ENCODE measurements around the gene CPNE9. TPM values are rescaled to one million over a fixed set of nuclear protein-coding genes. Genes with fewer than 3 reads are reported as not detected.

The CPNE9 gene
- total RNA-seq, 4 donors from 2014 or later: 0.33 to 0.42 TPM; not detected in 2

- H3K36me3 ChIP-seq: peaks cover 94 to 100% (median 100%) of the 10 kb centered on the region in 4 donors
- no peak overlapping the region for H3K4me3 ChIP-seq
- intact Hi-C loops (cut with DNase I): no loop called here
- 92% methylated on average over 2 of the region's 5 CpGs for WGBS
- no peak for TF ChIP-seq EP300 (IDR thresholded peaks at IDR 0.05)
- TF ChIP-seq CTCF (IDR thresholded peaks at IDR 0.05): no peak
- TF ChIP-seq POLR2A (IDR thresholded peaks at IDR 0.05; ENCODE audit: low read depth): no peak
- TF ChIP-seq POLR2AphosphoS5 (IDR thresholded peaks at IDR 0.05): no peak
- no peak for DNase-seq (ENCODE audit: extremely low spot score)
- H3K4me1 ChIP-seq: no peaks in the 10 kb centered on the region
- no peaks in the 10 kb centered on the region for H3K27me3 ChIP-seq
- no peak overlapping the region for H3K27ac ChIP-seq (replicated peaks in 1 of 4)
- no peaks in the 10 kb centered on the region for H3K9me3 ChIP-seq
These were observed 14.7 kb upstream of the CPNE9 start for GRCh38 chr3:9688961-9689360.

DNA sequence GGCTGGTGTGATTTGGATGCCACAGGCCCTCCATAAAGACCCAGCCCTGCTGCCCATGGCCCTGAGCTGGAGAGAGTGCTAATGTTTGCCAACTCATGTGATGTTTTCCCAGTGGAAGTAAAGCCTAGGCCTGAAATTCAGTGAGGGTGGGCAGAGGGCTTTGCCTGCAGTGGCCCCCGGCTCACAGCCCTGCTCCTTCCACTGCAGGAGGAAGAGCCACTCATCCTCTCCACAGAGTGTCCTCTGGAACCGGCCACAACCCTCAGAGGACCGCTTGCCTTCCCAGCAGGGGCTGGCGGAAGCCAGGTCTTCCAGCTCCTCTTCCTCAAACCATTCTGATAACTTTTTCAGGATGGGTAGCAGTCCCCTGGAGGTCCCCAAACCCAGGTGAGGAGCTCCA, 13.9 kb upstream of the CPNE9 start:
- intact Hi-C loops (cut with DNase I): no loop called here
- Histone ChIP-seq H3K4me1 (no peaks in the 10 kb centered on the region), H3K27me3 (no peaks in the 10 kb centered on the region), H3K4me3 (no peak overlapping the region), H3K36me3 (peaks cover 92 to 100% (median 99%) of the 10 kb centered on the region in 4 donors), H3K27ac (replicated peaks in 1 of 4) (no peak overlapping the region), H3K9me3 (no peaks in the 10 kb centered on the region)
- no peak for TF ChIP-seq POLR2AphosphoS5 (IDR thresholded peaks at IDR 0.05)
- DNase-seq (ENCODE audit: extremely low spot score): no peak
- 100% methylated on average over 4 of the region's 4 CpGs for WGBS

- intact Hi-C loops (cut with DNase I): no loop called here
- no peak overlapping the region for H3K4me3 ChIP-seq
These were observed 12.9 kb upstream of the CPNE9 start for GRCh38 chr3:9690451-9691450.

DNA sequence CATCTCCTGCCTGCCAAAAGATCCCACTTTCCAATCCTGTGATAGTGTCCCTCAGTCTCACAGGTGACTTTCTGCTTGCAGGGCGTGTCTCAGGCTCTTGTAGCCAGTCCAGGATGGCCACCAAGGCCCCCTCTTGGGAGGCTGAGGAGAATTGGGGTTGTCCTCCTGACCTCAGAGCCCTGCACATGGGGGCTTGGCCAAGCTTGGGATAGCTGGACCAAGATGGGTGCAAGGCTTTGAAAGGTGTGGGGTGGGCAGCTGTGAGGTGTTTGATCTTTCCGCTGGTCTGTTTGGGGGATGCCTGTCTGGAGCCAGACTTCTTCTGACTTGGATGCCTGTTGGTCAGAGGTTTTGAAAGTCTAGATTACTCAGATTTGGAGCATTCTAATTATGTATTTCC, 12.0 kb upstream of the CPNE9 start:
- DNase-seq (ENCODE audit: extremely low spot score): no peak
- WGBS: 92% methylated on average over 2 of the region's 2 CpGs
- intact Hi-C loops (cut with DNase I): no loop called here
- peaks cover 79 to 100% (median 99%) of the 10 kb centered on the region in 4 donors for H3K36me3 ChIP-seq
- no peak for TF ChIP-seq EP300 (IDR thresholded peaks at IDR 0.05)
- TF ChIP-seq POLR2AphosphoS5 (IDR thresholded peaks at IDR 0.05): no peak
- TF ChIP-seq CTCF (IDR thresholded peaks at IDR 0.05): no peak
- TF ChIP-seq POLR2A (IDR thresholded peaks at IDR 0.05; ENCODE audit: low read depth): no peak
- H3K4me1 ChIP-seq: no peaks in the 10 kb centered on the region
- H3K4me3 ChIP-seq: no peak overlapping the region
- H3K27ac ChIP-seq (replicated peaks in 1 of 4): no peak overlapping the region
- H3K27me3 ChIP-seq: no peaks in the 10 kb centered on the region
- H3K9me3 ChIP-seq: no peaks in the 10 kb centered on the region

More at GRCh38 chr3:9690451-9691450, 12.9 kb upstream of the CPNE9 start:
- DNase-seq (ENCODE audit: extremely low spot score): no peak
- no peaks in the 10 kb centered on the region for H3K9me3 ChIP-seq
- no peaks in the 10 kb centered on the region for H3K4me1 ChIP-seq
- TF ChIP-seq POLR2AphosphoS5 (IDR thresholded peaks at IDR 0.05): no peak
- TF ChIP-seq EP300 (IDR thresholded peaks at IDR 0.05): no peak
- TF ChIP-seq CTCF (IDR thresholded peaks at IDR 0.05): no peak
- no peak for TF ChIP-seq POLR2A (IDR thresholded peaks at IDR 0.05; ENCODE audit: low read depth)
- WGBS: 87% methylated on average over 6 of the region's 15 CpGs
- no peak overlapping the region for H3K27ac ChIP-seq (replicated peaks in 1 of 4)
- H3K27me3 ChIP-seq: no peaks in the 10 kb centered on the region
- peaks cover 88 to 100% (median 99%) of the 10 kb centered on the region in 4 donors for H3K36me3 ChIP-seq

GRCh38 chr3:9692416-9692815, 11.2 kb upstream of the CPNE9 start:
- intact Hi-C loops (cut with DNase I): no loop called here
- TF ChIP-seq CTCF (IDR thresholded peaks at IDR 0.05): no peak
- TF ChIP-seq POLR2AphosphoS5 (IDR thresholded peaks at IDR 0.05): no peak
- TF ChIP-seq POLR2A (IDR thresholded peaks at IDR 0.05; ENCODE audit: low read depth): no peak
- no peak for TF ChIP-seq EP300 (IDR thresholded peaks at IDR 0.05)
- H3K36me3 ChIP-seq: peaks cover 76 to 100% (median 99%) of the 10 kb centered on the region in 4 donors
- H3K27ac ChIP-seq (replicated peaks in 1 of 4): no peak overlapping the region
- DNase-seq (ENCODE audit: extremely low spot score): no peak
- WGBS: 96% methylated on average over 4 of the region's 5 CpGs
- H3K9me3 ChIP-seq: no peaks in the 10 kb centered on the region
- no peaks in the 10 kb centered on the region for H3K4me1 ChIP-seq
- H3K4me3 ChIP-seq: no peak overlapping the region
- no peaks in the 10 kb centered on the region for H3K27me3 ChIP-seq
